ENCODE measurements around the gene GCNT2. TPM values are rescaled to one million over a fixed set of nuclear protein-coding genes. Genes with fewer than 3 reads are reported as not detected.

Gene GCNT2
- total RNA-seq, 1 experiment from 2014 or later, result 0.28 TPM

- intact Hi-C loops (cut with micrococcal nuclease; ENCODE audit: unreplicated experiment), result no loop called here
- Histone ChIP-seq H3K27me3 (replicated peaks; ENCODE audit: insufficient read depth, low read depth, low read length, poor library complexity) (peaks cover 6% of the 10 kb centered on the region), H3K36me3 (ENCODE audit: insufficient read depth, low read length, poor library complexity, severe bottlenecking) (no peaks in the 10 kb centered on the region), H3K4me1 (ENCODE audit: insufficient read depth, low read length, poor library complexity, severe bottlenecking) (no peaks in the 10 kb centered on the region), H3K9me3 (ENCODE audit: low read depth, low read length, poor library complexity, severe bottlenecking) (no peaks in the 10 kb centered on the region), H3K4me3 (ENCODE audit: low read depth, low read length, poor library complexity, severe bottlenecking) (no peak overlapping the region), H3K27ac (ENCODE audit: low read depth, low read length, poor library complexity, severe bottlenecking) (no peak overlapping the region)
- TF ChIP-seq CTCF (conservative IDR thresholded peaks at IDR 0.05; ENCODE audit: low read depth, low read length), result no peak
- no peak for TF ChIP-seq EZH2 (IDR thresholded peaks at IDR 0.05; ENCODE audit: borderline replicate concordance, low read depth, low read length, poor library complexity, severe bottlenecking)
- no TSS peak for BruUV-seq (replicated peaks)
- no peak for DNase-seq (ENCODE audit: low spot score)
- ChIA-PET CTCF (no interaction called here), POLR2A (ENCODE audit: low non-redundant PET) (no interaction called here)
Observed at GRCh38 chr6:10621213-10621612, 100.1 kb downstream of the GCNT2 start.

GRCh38 chr6:10621847-10622246, 100.7 kb downstream of the GCNT2 start:
- Histone ChIP-seq H3K9me3 (ENCODE audit: low read depth, low read length, poor library complexity, severe bottlenecking) (no peaks in the 10 kb centered on the region), H3K4me1 (ENCODE audit: insufficient read depth, low read length, poor library complexity, severe bottlenecking) (no peaks in the 10 kb centered on the region), H3K36me3 (ENCODE audit: insufficient read depth, low read length, poor library complexity, severe bottlenecking) (no peaks in the 10 kb centered on the region), H3K27ac (ENCODE audit: low read depth, low read length, poor library complexity, severe bottlenecking) (no peak overlapping the region), H3K27me3 (replicated peaks; ENCODE audit: insufficient read depth, low read depth, low read length, poor library complexity) (peaks cover 6% of the 10 kb centered on the region), H3K4me3 (ENCODE audit: low read depth, low read length, poor library complexity, severe bottlenecking) (no peak overlapping the region)
- ChIA-PET POLR2A (ENCODE audit: low non-redundant PET) (no interaction called here), CTCF (no interaction called here)
- no peak for DNase-seq (ENCODE audit: low spot score)
- intact Hi-C loops (cut with micrococcal nuclease; ENCODE audit: unreplicated experiment), result no loop called here
- TF ChIP-seq EZH2 (IDR thresholded peaks at IDR 0.05; ENCODE audit: borderline replicate concordance, low read depth, low read length, poor library complexity, severe bottlenecking) (no peak), CTCF (conservative IDR thresholded peaks at IDR 0.05; ENCODE audit: low read depth, low read length) (no peak)
- BruUV-seq (replicated peaks), result no TSS peak

- H3K36me3 ChIP-seq (ENCODE audit: insufficient read depth, low read length, poor library complexity, severe bottlenecking), result no peaks in the 10 kb centered on the region
- CTCF ChIA-PET, result no interaction called here
Observed at GRCh38 chr6:10624836-10625235, 103.7 kb downstream of the GCNT2 start.

More at GRCh38 chr6:10624836-10625235, 103.7 kb downstream of the GCNT2 start:
- Histone ChIP-seq H3K27ac (ENCODE audit: low read depth, low read length, poor library complexity, severe bottlenecking) (no peak overlapping the region), H3K4me1 (ENCODE audit: insufficient read depth, low read length, poor library complexity, severe bottlenecking) (no peaks in the 10 kb centered on the region), H3K4me3 (ENCODE audit: low read depth, low read length, poor library complexity, severe bottlenecking) (no peak overlapping the region), H3K9me3 (ENCODE audit: low read depth, low read length, poor library complexity, severe bottlenecking) (no peaks in the 10 kb centered on the region), H3K27me3 (replicated peaks; ENCODE audit: insufficient read depth, low read depth, low read length, poor library complexity) (no peaks in the 10 kb centered on the region)
- no peak for DNase-seq (ENCODE audit: low spot score)
- TF ChIP-seq EZH2 (IDR thresholded peaks at IDR 0.05; ENCODE audit: borderline replicate concordance, low read depth, low read length, poor library complexity, severe bottlenecking), result no peak
- TF ChIP-seq CTCF (conservative IDR thresholded peaks at IDR 0.05; ENCODE audit: low read depth, low read length), result no peak
- POLR2A ChIA-PET (ENCODE audit: low non-redundant PET), result no interaction called here
- intact Hi-C loops (cut with micrococcal nuclease; ENCODE audit: unreplicated experiment), result no loop called here
- BruUV-seq (replicated peaks), result no TSS peak
